ENCODE data around the gene KLF2.

KLF2 gene

GRCh38 chr19:16298334-16298733 lies 26.3 kb upstream of the KLF2 start:
- TF ChIP-seq GATA3 (IDR thresholded peaks at IDR 0.05; ENCODE audit: low read depth, low read length) (no peak), GATA2 (IDR thresholded peaks at IDR 0.05; ENCODE audit: low read depth, low read length) (no peak)

GRCh38 chr19:16301999-16302694 lies 22.5 kb upstream of the KLF2 start:
- TF ChIP-seq GATA3 (IDR thresholded peaks at IDR 0.05; ENCODE audit: low read depth, low read length) (no peak), GATA2 (IDR thresholded peaks at IDR 0.05; ENCODE audit: low read depth, low read length) (no peak)

- TF ChIP-seq GATA2 (IDR thresholded peaks at IDR 0.05; ENCODE audit: low read depth, low read length) (no peak), GATA3 (IDR thresholded peaks at IDR 0.05; ENCODE audit: low read depth, low read length) (no peak)
Measured at GRCh38 chr19:16303755-16304154, 20.9 kb upstream of the KLF2 start.

- TF ChIP-seq GATA2 (IDR thresholded peaks at IDR 0.05; ENCODE audit: low read depth, low read length) (no peak), GATA3 (IDR thresholded peaks at IDR 0.05; ENCODE audit: low read depth, low read length) (no peak)
Measured at GRCh38 chr19:16306728-16307402, 17.8 kb upstream of the KLF2 start.

- TF ChIP-seq GATA3 (IDR thresholded peaks at IDR 0.05; ENCODE audit: low read depth, low read length) = no peak
- TF ChIP-seq GATA2 (IDR thresholded peaks at IDR 0.05; ENCODE audit: low read depth, low read length) = no peak
Measured at GRCh38 chr19:16308081-16308480, 16.5 kb upstream of the KLF2 start.

GRCh38 chr19:16309643-16310042 lies 15.0 kb upstream of the KLF2 start:
- TF ChIP-seq GATA2 (IDR thresholded peaks at IDR 0.05; ENCODE audit: low read depth, low read length) (no peak), GATA3 (IDR thresholded peaks at IDR 0.05; ENCODE audit: low read depth, low read length) (no peak)

- TF ChIP-seq GATA3 (IDR thresholded peaks at IDR 0.05; ENCODE audit: low read depth, low read length) (no peak), GATA2 (IDR thresholded peaks at IDR 0.05; ENCODE audit: low read depth, low read length) (no peak)
Measured at GRCh38 chr19:16315825-16316505, 8.7 kb upstream of the KLF2 start.

GRCh38 chr19:16316506-16316882 lies 8.1 kb upstream of the KLF2 start:
- TF ChIP-seq GATA2 (IDR thresholded peaks at IDR 0.05; ENCODE audit: low read depth, low read length) = no peak
- TF ChIP-seq GATA3 (IDR thresholded peaks at IDR 0.05; ENCODE audit: low read depth, low read length) = no peak

- TF ChIP-seq GATA2 (IDR thresholded peaks at IDR 0.05; ENCODE audit: low read depth, low read length) = no peak
- no peak for TF ChIP-seq GATA3 (IDR thresholded peaks at IDR 0.05; ENCODE audit: low read depth, low read length)
Measured at GRCh38 chr19:16319481-16319880, 5.1 kb upstream of the KLF2 start.

GRCh38 chr19:16320987-16321386 lies 3.6 kb upstream of the KLF2 start:
- TF ChIP-seq GATA3 (IDR thresholded peaks at IDR 0.05; ENCODE audit: low read depth, low read length) (no peak), GATA2 (IDR thresholded peaks at IDR 0.05; ENCODE audit: low read depth, low read length) (no peak)

GRCh38 chr19:16325161-16325527 lies 518 bp downstream of the KLF2 start:
- no peak for TF ChIP-seq GATA2 (IDR thresholded peaks at IDR 0.05; ENCODE audit: low read depth, low read length)
- TF ChIP-seq GATA3 (IDR thresholded peaks at IDR 0.05; ENCODE audit: low read depth, low read length) = no peak

- TF ChIP-seq GATA3 (IDR thresholded peaks at IDR 0.05; ENCODE audit: low read depth, low read length) (no peak), GATA2 (IDR thresholded peaks at IDR 0.05; ENCODE audit: low read depth, low read length) (no peak)
Measured at GRCh38 chr19:16325641-16326400, 1.2 kb downstream of the KLF2 start.

- TF ChIP-seq GATA2 (IDR thresholded peaks at IDR 0.05; ENCODE audit: low read depth, low read length) (no peak), GATA3 (IDR thresholded peaks at IDR 0.05; ENCODE audit: low read depth, low read length) (no peak)
Measured at GRCh38 chr19:16326401-16327168, 2.0 kb downstream of the KLF2 start.

- TF ChIP-seq GATA2 (IDR thresholded peaks at IDR 0.05; ENCODE audit: low read depth, low read length) = no peak
- TF ChIP-seq GATA3 (IDR thresholded peaks at IDR 0.05; ENCODE audit: low read depth, low read length) = no peak
Measured at GRCh38 chr19:16327169-16327475, 2.5 kb downstream of the KLF2 start.
